K562 (cell line): Measurements from ENCODE around the gene LBP.

Source experiments
- JUND ChIP-seq, 2 experiments: IDR thresholded peaks; 2 replicates in 1 of 2; 3 replicates in 1 of 2; pipeline ENCODE4 v1.6.1; 2011; ENCODE audit warnings: borderline replicate concordance in 2 of 2, low read depth in 2 of 2, low read length in 2 of 2, improper control_type of control experiment in 1 of 2, missing biosample characterization in 1 of 2, missing genetic modification characterization in 1 of 2, missing genetic modification reagents in 1 of 2
- SIN3B ChIP-seq: fragments of 450-650 bp; IDR thresholded peaks from 2 replicates; pipeline ENCODE4 v1.6.1; 2017; ENCODE audit warnings: low read depth, mild to moderate bottlenecking, moderate library complexity
- TBP ChIP-seq: optimal IDR thresholded peaks from 2 replicates; pipeline ENCODE3; 2011; ENCODE audit warnings: low read depth, low read length, improper control_type of control experiment
- ZNF121 ChIP-seq: sonication (generic); formaldehyde crosslinking; conservative IDR thresholded peaks from 2 replicates; pipeline ENCODE4 v1.8.0; 2022; ENCODE audit warnings: missing genetic modification reagents

- TF ChIP-seq ZNF121 (CRISPR knock-in tag) (no peak), TBP (no peak), JUND (IDR thresholded peaks at IDR 0.05; ENCODE audit: borderline replicate concordance, low read depth, low read length) (no peak), JUND (tag; IDR thresholded peaks at IDR 0.05; ENCODE audit: borderline replicate concordance, low read depth, low read length) (no peak), SIN3B (no peak)
These were observed 26.5 kb downstream of the LBP start for GRCh38 chr20:38372806-38373205.
